K562 (cell line): Measurements from ENCODE around the gene TPR. TPM values are rescaled to one million over a fixed set of nuclear protein-coding genes. Genes with fewer than 3 reads are reported as not detected.

Experiments
- CEBPB ChIP-seq: fragments of 450-650 bp; IDR thresholded peaks from 2 replicates; pipeline ENCODE4 v1.6.1; 2016; ENCODE audit warnings: missing genetic modification characterization, missing compliant biosample characterization
- CHD4 ChIP-seq: fragments of 200-600 bp; sonication (generic); IDR thresholded peaks from 3 replicates; pipeline ENCODE4 v1.6.1; 2012; ENCODE audit warnings: low read depth, mild to moderate bottlenecking, mixed read lengths, low read length, inconsistent platforms; ENCODE audit not compliant: insufficient read depth, insufficient replicate concordance, poor library complexity, severe bottlenecking
- CTCFL ChIP-seq: IDR thresholded peaks from 2 replicates; pipeline ENCODE4 v1.6.1; 2011; ENCODE audit warnings: borderline replicate concordance, low read depth, mild to moderate bottlenecking, moderate library complexity, low read length; ENCODE audit not compliant: insufficient read depth, poor library complexity, severe bottlenecking
- DACH1 ChIP-seq: fragments of 450-650 bp; IDR thresholded peaks from 2 replicates; pipeline ENCODE4 v1.6.1; 2018; ENCODE audit not compliant: partially characterized antibody
- EP300 ChIP-seq: IDR thresholded peaks from 2 replicates; pipeline ENCODE4 v1.6.1; 2012; ENCODE audit warnings: low read length, improper control_type of control experiment
- GTF2B ChIP-seq: IDR thresholded peaks from 2 replicates; pipeline ENCODE4 v1.6.1; 2011; ENCODE audit not compliant: insufficient read length; ENCODE audit errors: extremely low read depth
- HCFC1 ChIP-seq: IDR thresholded peaks from 2 replicates; pipeline ENCODE4 v1.6.1; 2012; ENCODE audit warnings: low read depth, low read length, improper control_type of control experiment
- HDAC6 ChIP-seq: IDR thresholded peaks from 2 replicates; pipeline ENCODE4 v1.6.1; 2012; ENCODE audit warnings: low read depth, mild to moderate bottlenecking, control low read depth, inconsistent platforms, low read length, moderate library complexity
- HEY1 ChIP-seq: fragments of 250-450 bp; sonication (Bioruptor Pico); IDR thresholded peaks from 2 replicates; pipeline ENCODE4 v1.5.0; 2020; ENCODE audit warnings: mild to moderate bottlenecking, moderate library complexity, borderline replicate concordance
- MECOM ChIP-seq: fragments of 250-450 bp; sonication (Bioruptor Pico); IDR thresholded peaks from 2 replicates; pipeline ENCODE4 v1.8.0; 2022; ENCODE audit warnings: inconsistent platforms
- MEIS2 ChIP-seq: fragments of 450-650 bp; IDR thresholded peaks from 2 replicates; pipeline ENCODE4 v1.6.1; 2014; ENCODE audit warnings: mild to moderate bottlenecking; ENCODE audit not compliant: partially characterized antibody
- OTX1 ChIP-seq: fragments of 450-650 bp; formaldehyde crosslinking; IDR thresholded peaks from 2 replicates; pipeline ENCODE4 v1.4.0; 2022; ENCODE audit warnings: mild to moderate bottlenecking
- PHB2 ChIP-seq: fragments of 450-650 bp; IDR thresholded peaks from 2 replicates; pipeline ENCODE4 v1.6.1; 2017; ENCODE audit warnings: low read depth
- PKNOX1 ChIP-seq: fragments of 450-650 bp; IDR thresholded peaks from 2 replicates; pipeline ENCODE4 v1.6.1; 2016
- POU5F1 ChIP-seq: fragments of 150-350 bp; IDR thresholded peaks from 2 replicates; pipeline ENCODE4 v1.6.1; 2014; ENCODE audit warnings: borderline replicate concordance, low read length, low read depth, mild to moderate bottlenecking; ENCODE audit not compliant: partially characterized antibody
- RFX1 ChIP-seq: fragments of 450-650 bp; IDR thresholded peaks from 2 replicates; pipeline ENCODE4 v1.6.1; 2016; ENCODE audit warnings: mild to moderate bottlenecking, moderate library complexity
- SMAD4 ChIP-seq: fragments of 250-450 bp; sonication (Bioruptor Pico); conservative IDR thresholded peaks from 2 replicates; pipeline ENCODE4 v1.8.0; 2021; ENCODE audit warnings: inconsistent platforms, mild to moderate bottlenecking, moderate library complexity
- SOX6 ChIP-seq: fragments of 450-650 bp; IDR thresholded peaks from 2 replicates; pipeline ENCODE4 v1.6.1; 2014; ENCODE audit warnings: mild to moderate bottlenecking
- ZNF444 ChIP-seq: fragments of 250-450 bp; sonication (Bioruptor Pico); IDR thresholded peaks from 2 replicates; pipeline ENCODE4 v1.4.0; 2020; ENCODE audit warnings: mild to moderate bottlenecking, moderate library complexity
- ZNF740 ChIP-seq, 3 experiments: fragments of 200-800 bp in 1 of 3; sonication (Bioruptor generic) in 1 of 3; sonication (generic) in 1 of 3; formaldehyde crosslinking in 1 of 3; IDR thresholded peaks; 2 replicates each; pipeline versions ENCODE4 v1.6.1 to v1.8.0; 2016 to 2022; ENCODE audit warnings: mild to moderate bottlenecking in 2 of 3, missing compliant biosample characterization in 2 of 3, missing genetic modification characterization in 2 of 3, missing genetic modification reagents in 1 of 3
- ZNF830 ChIP-seq: fragments of 250-450 bp; sonication (Bioruptor Pico); IDR thresholded peaks from 2 replicates; pipeline ENCODE4 v1.5.0; 2021; ENCODE audit warnings: mild to moderate bottlenecking
- polyA plus RNA-seq, 8 experiments: library from polyadenylated mRNA; depleted of rRNA in 4 of 8; stranded (reverse) in 5 of 8; unstranded in 3 of 8; fragments of >200 nt; fragmentation: Nextera tagmentation in 2 of 8; fragmentation: Illumina TruSeq in 1 of 8; extraction: Ambion mirVana in 2 of 8; extraction: Trizol in 1 of 8; gene quantifications; 2 replicates each; pipeline versions ENCODE4 v1.2.1 to v1.2.3, GENCODE V29; 2011 to 2014; ENCODE audit warnings: inconsistent platforms in 1 of 8, missing spikeins in 1 of 8
- total RNA-seq, 7 experiments: library from RNA; depleted of rRNA in 6 of 7; stranded (reverse); fragments of >200 nt in 6 of 7; fragmentation: Illumina TruSeq in 2 of 7; extraction: Trizol in 2 of 7; gene quantifications; 2 replicates each; pipeline versions ENCODE4 v1.2.1 to v1.2.3, GENCODE V29; 2011 to 2021; ENCODE audit warnings: low replicate concordance in 1 of 7

TPR gene
- total and polyA plus RNA-seq, 9 of the 15 experiments (the other 6 are each of a cell fraction or from before 2014, with no cell fraction given) = 48.5 to 167 (median 138) TPM

- no peak for TF ChIP-seq GTF2B
- TF ChIP-seq DACH1 = peak; percentile 25
- no peak for TF ChIP-seq CEBPB
- no peak for TF ChIP-seq ZNF740 (CRISPR knock-in tag; IDR thresholded peaks at IDR 0.05)
- TF ChIP-seq ZNF740 (tag; IDR thresholded peaks at IDR 0.05) = no peak
- no peak for TF ChIP-seq MECOM (CRISPR knock-in tag)
- no peak for TF ChIP-seq POU5F1
- no peak for TF ChIP-seq HEY1 (CRISPR knock-in tag)
- TF ChIP-seq HDAC6 = no peak
- TF ChIP-seq SOX6 = no peak
- no peak for TF ChIP-seq MEIS2
- no peak for TF ChIP-seq ZNF444 (CRISPR knock-in tag)
- TF ChIP-seq ZNF830 (CRISPR knock-in tag) = no peak
- no peak for TF ChIP-seq CHD4
- TF ChIP-seq PKNOX1 = no peak
- peak; percentile 94 for TF ChIP-seq OTX1 (CRISPR knock-in tag)
- TF ChIP-seq EP300 = no peak
- no peak for TF ChIP-seq CTCFL
- TF ChIP-seq PHB2 = 0 out of 2 replicates have a peak, but pooled peaks have one; percentile 44
- TF ChIP-seq RFX1 = no peak
- no peak for TF ChIP-seq HCFC1
- TF ChIP-seq SMAD4 (CRISPR knock-in tag) = no peak
Observed at GRCh38 chr1:186375929-186376319, 871 bp upstream of the TPR start (continued).
